BJ (cell line): ENCODE measurements around the gene NSD1. TPM values are rescaled to one million over a fixed set of nuclear protein-coding genes. Genes with fewer than 3 reads are reported as not detected.

Source experiments
- CTCF ChIA-PET: fragments of 350-600 bp; formaldehyde crosslinking; extraction: SDS; loops from one replicate; lab custom pipeline; 2021; ENCODE audit warnings: antibody characterized with exemption, inconsistent platforms; lab: Yijun Ruan, JAX
- POLR2A ChIA-PET: fragments of 300-600 bp; sonication (Branson Sonifier 250); formaldehyde crosslinking; extraction: SDS; loops from one replicate; lab custom pipeline; 2021; ENCODE audit warnings: antibody characterized with exemption; lab: Charles Lee
- DNase-seq: peaks from one replicate; pipeline ENCODE4 v3.0.0-alpha.2; 2011; ENCODE audit warnings: low read depth
- H3K27me3 ChIP-seq: 2 replicates; pipeline ENCODE4 v1.6.0; 2011; ENCODE audit warnings: low read length; ENCODE audit not compliant: control insufficient read depth, insufficient read depth
- H3K36me3 ChIP-seq: 2 replicates; pipeline ENCODE4 v1.5.1; 2011; ENCODE audit warnings: low read length; ENCODE audit not compliant: control insufficient read depth, insufficient read depth
- H3K4me3 ChIP-seq: 2 replicates; pipeline ENCODE4 v1.5.1; 2011; ENCODE audit warnings: low read depth, mild to moderate bottlenecking, control low read depth, low read length
- polyA plus RNA-seq: library from polyadenylated mRNA; depleted of rRNA; stranded (reverse); fragments of >200 nt; gene quantifications from 2 replicates; pipeline ENCODE4 v1.2.3, GENCODE V29; 2011
- TF ChIP-seq, protein P1 (sequence below): IDR thresholded peaks from 2 replicates; pipeline ENCODE4 v1.5.1; 2011; ENCODE audit warnings: low read depth, mild to moderate bottlenecking, control low read depth, inconsistent platforms, low read length, moderate library complexity; ENCODE audit not compliant: insufficient read depth

Gene NSD1
- polyA plus RNA-seq, 1 experiment = 15.8 TPM

GRCh38 chr5:177269976-177270375, 136.4 kb downstream of the NSD1 start:
- H3K36me3 ChIP-seq = peaks cover 10% of the 10 kb centered on the region
- CTCF ChIA-PET = interaction anchor here (0.7 to 2.7 kb wide), 4 partner anchors 14 to 198 kb away, joined by 3 to 18 read pairs (median 5); no protein-coding TSS in a partner anchor
- no peaks in the 10 kb centered on the region for H3K27me3 ChIP-seq
- POLR2A ChIA-PET = no interaction called here
- TF ChIP-seq, protein P1, sequence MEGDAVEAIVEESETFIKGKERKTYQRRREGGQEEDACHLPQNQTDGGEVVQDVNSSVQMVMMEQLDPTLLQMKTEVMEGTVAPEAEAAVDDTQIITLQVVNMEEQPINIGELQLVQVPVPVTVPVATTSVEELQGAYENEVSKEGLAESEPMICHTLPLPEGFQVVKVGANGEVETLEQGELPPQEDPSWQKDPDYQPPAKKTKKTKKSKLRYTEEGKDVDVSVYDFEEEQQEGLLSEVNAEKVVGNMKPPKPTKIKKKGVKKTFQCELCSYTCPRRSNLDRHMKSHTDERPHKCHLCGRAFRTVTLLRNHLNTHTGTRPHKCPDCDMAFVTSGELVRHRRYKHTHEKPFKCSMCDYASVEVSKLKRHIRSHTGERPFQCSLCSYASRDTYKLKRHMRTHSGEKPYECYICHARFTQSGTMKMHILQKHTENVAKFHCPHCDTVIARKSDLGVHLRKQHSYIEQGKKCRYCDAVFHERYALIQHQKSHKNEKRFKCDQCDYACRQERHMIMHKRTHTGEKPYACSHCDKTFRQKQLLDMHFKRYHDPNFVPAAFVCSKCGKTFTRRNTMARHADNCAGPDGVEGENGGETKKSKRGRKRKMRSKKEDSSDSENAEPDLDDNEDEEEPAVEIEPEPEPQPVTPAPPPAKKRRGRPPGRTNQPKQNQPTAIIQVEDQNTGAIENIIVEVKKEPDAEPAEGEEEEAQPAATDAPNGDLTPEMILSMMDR = no peak
- DNase-seq = no peak
- H3K4me3 ChIP-seq = no peak overlapping the region

DNA sequence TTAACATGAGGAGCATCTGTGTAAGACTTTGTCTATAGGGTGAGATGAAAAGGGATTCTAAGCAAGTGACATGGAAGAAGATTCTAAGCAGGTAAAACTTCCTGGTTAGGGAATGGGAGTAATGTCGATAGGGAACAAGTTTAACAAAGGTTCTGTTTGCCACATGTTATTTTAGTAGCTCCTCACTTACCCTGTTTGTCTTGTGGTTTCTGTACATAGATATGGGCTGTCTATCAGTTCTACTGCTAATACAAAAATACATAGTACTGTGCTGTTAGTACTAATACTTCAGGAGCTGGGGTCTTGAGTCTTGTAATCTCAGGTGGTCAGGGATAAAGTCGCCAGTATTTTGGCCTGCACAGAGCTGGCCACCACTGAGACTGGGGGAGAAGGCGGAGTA, 137.1 kb downstream of the NSD1 start:
- ChIA-PET POLR2A (no interaction called here), CTCF (interaction anchor here (0.8 to 2.7 kb wide), 4 partner anchors 14 to 158 kb away, joined by 3 to 18 read pairs (median 5); no protein-coding TSS in a partner anchor)
- DNase-seq = no peak
- Histone ChIP-seq H3K27me3 (no peaks in the 10 kb centered on the region), H3K4me3 (no peak overlapping the region), H3K36me3 (peaks cover 7% of the 10 kb centered on the region)
- TF ChIP-seq, protein P1 = no peak

DNA sequence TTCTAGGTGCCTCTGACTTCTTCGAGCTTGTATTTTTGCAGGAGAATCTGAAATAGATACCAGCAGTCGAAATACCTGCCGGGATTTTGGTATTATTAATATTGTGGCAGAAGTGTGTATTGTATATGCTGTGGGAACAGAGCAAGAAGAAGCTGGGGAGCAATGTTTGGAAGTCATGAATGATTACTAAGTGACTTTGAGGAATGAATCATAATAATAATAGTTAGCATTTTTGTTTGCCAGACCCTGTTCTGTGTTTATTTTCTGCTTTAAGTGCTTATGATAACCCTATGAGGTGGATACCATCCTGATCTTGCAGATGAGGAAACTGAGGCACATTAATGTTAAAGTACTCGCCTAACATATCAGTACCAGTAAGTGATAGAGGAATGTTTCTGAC, 137.5 kb downstream of the NSD1 start:
- ChIA-PET CTCF (interaction anchor here (0.8 to 2.7 kb wide), 4 partner anchors 13 to 158 kb away, joined by 3 to 18 read pairs (median 5); no protein-coding TSS in a partner anchor), POLR2A (no interaction called here)
- TF ChIP-seq, protein P1 = no peak
- Histone ChIP-seq H3K36me3 (peaks cover 5% of the 10 kb centered on the region), H3K27me3 (no peaks in the 10 kb centered on the region), H3K4me3 (no peak overlapping the region)
- DNase-seq = no peak

- Histone ChIP-seq H3K36me3 (peaks cover 6% of the 10 kb centered on the region), H3K4me3 (no peak overlapping the region), H3K27me3 (no peaks in the 10 kb centered on the region)
- TF ChIP-seq, protein P1 = no peak
- POLR2A ChIA-PET = interaction anchor here (0.7 kb wide), 1 partner anchor 151 kb away, joined by 13 read pairs; the partner anchor contains the start of gene GRK6
- CTCF ChIA-PET = interaction anchor here (0.7 to 0.8 kb wide), 2 partner anchors 11 to 43 kb away, joined by 3 to 4 read pairs; no protein-coding TSS in a partner anchor
- DNase-seq = no peak
Observed at GRCh38 chr5:177275883-177276282, 142.3 kb downstream of the NSD1 start.

DNA sequence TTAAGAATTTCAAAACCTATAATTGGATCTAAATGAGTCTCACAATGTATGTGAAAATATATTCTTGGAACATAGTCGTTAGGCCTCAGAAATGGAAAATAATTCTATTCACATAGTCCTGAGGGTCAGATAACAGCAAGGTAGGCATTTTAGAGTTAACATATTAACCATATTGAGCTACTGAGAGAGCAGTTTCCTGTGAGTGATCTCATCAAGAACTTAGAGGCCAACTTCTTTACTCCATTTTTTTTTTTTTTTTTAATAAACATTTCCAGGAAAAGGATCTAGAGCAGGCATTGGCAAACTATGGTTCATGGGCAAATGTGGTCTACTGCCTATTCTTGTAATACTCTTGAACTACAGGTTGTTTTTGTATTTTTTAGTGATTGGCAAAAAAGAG, 143.3 kb downstream of the NSD1 start:
- Histone ChIP-seq H3K36me3 (peaks cover 6% of the 10 kb centered on the region), H3K4me3 (no peak overlapping the region), H3K27me3 (no peaks in the 10 kb centered on the region)
- POLR2A ChIA-PET = no interaction called here
- no peak for DNase-seq
- CTCF ChIA-PET = interaction anchor here (1.1 kb wide), 1 partner anchor 25 kb away, joined by 3 read pairs; no protein-coding TSS in a partner anchor
- TF ChIP-seq, protein P1 = no peak
